Smooth muscle cell (in vitro differentiated cells): ENCODE results near the gene TBC1D4. TPM values are rescaled to one million over a fixed set of nuclear protein-coding genes. Genes with fewer than 3 reads are reported as not detected.

Experiments used
- DNase-seq: peaks from one replicate; lab custom pipeline; 2025; ENCODE audit not compliant: unreplicated experiment; lab: John Stamatoyannopoulos, UW
- H2AFZ ChIP-seq: fragments of 200-600 bp; sonication (generic); 2 replicates; pipeline ENCODE4 v1.6.0; 2016; ENCODE audit warnings: antibody characterized with exemption, low read depth, mild to moderate bottlenecking
- H3F3A ChIP-seq: fragments of 200-600 bp; sonication (generic); 2 replicates; pipeline ENCODE4 v1.6.0; 2017; ENCODE audit warnings: antibody characterized with exemption, low read depth
- H3K27ac ChIP-seq: fragments of 200-600 bp; sonication (generic); 2 replicates; pipeline ENCODE4 v1.5.1; 2016; ENCODE audit warnings: low read depth, mild to moderate bottlenecking
- H3K27me3 ChIP-seq: fragments of 200-600 bp; sonication (generic); 2 replicates; pipeline ENCODE4 v1.6.1; 2016; ENCODE audit warnings: low read depth, mild to moderate bottlenecking
- H3K36me3 ChIP-seq: fragments of 200-600 bp; sonication (generic); 2 replicates; pipeline ENCODE4 v1.5.1; 2016; ENCODE audit warnings: low read depth
- H3K4me1 ChIP-seq: fragments of 200-600 bp; sonication (generic); 2 replicates; pipeline ENCODE4 v1.5.1; 2016; ENCODE audit warnings: low read depth
- H3K4me2 ChIP-seq: fragments of 200-600 bp; sonication (generic); 2 replicates; pipeline ENCODE4 v1.6.0; 2016; ENCODE audit warnings: mild to moderate bottlenecking
- H3K4me3 ChIP-seq: fragments of 200-600 bp; sonication (generic); 2 replicates; pipeline ENCODE4 v1.5.1; 2016; ENCODE audit warnings: mild to moderate bottlenecking
- H3K79me2 ChIP-seq: fragments of 200-600 bp; sonication (generic); 2 replicates; pipeline ENCODE4 v1.6.0; 2016; ENCODE audit warnings: low read depth, mild to moderate bottlenecking
- H3K9ac ChIP-seq: fragments of 200-600 bp; sonication (generic); 2 replicates; pipeline ENCODE4 v1.6.0; 2016; ENCODE audit warnings: low read depth
- H3K9me3 ChIP-seq: fragments of 200-600 bp; sonication (generic); replicated peaks from 2 replicates; pipeline ENCODE4 v1.5.1; 2016; ENCODE audit warnings: low read depth
- H4K20me1 ChIP-seq: fragments of 200-600 bp; sonication (generic); 2 replicates; pipeline ENCODE4 v1.6.0; 2016; ENCODE audit warnings: low read depth
- CTCF ChIP-seq: fragments of 200-600 bp; sonication (generic); IDR thresholded peaks from 2 replicates; pipeline ENCODE4 v1.5.1; 2017; ENCODE audit warnings: borderline replicate concordance, mild to moderate bottlenecking, antibody characterized with exemption; ENCODE audit not compliant: insufficient read depth, poor library complexity, severe bottlenecking
- WGBS: methylation state at CpG from one replicate; pipeline ENCODE4 v1.1.7; 2016; ENCODE audit warnings: low lambda C conversion rate; 5-methylcytosine and 5-hydroxymethylcytosine counted together
- polyA plus RNA-seq: library from polyadenylated mRNA; unstranded; fragments of >200 nt; fragmentation: Nextera tagmentation; extraction: Ambion mirVana; gene quantifications from 2 replicates; pipeline ENCODE4 v1.2.1, GENCODE V29; 2016
- total RNA-seq: library from RNA; depleted of rRNA; stranded (reverse); fragments of >200 nt; gene quantifications from 2 replicates; pipeline ENCODE4 v1.2.3, GENCODE V29; 2014

The TBC1D4 gene
- total and polyA plus RNA-seq, 2 experiments from 2014 or later, result 7.7 to 21.9 TPM

GRCh38 chr13:75507027-75508001 lies 25.3 kb upstream of the TBC1D4 start:
- Histone ChIP-seq H3K4me3 (no peak overlapping the region), H2AFZ (no peak overlapping the region), H4K20me1 (no peaks in the 10 kb centered on the region), H3K4me1 (no peaks in the 10 kb centered on the region), H3F3A (no peaks in the 10 kb centered on the region), H3K79me2 (no peaks in the 10 kb centered on the region), H3K4me2 (no peak overlapping the region), H3K36me3 (no peaks in the 10 kb centered on the region), H3K27me3 (no peaks in the 10 kb centered on the region), H3K9ac (no peak overlapping the region), H3K27ac (no peak overlapping the region), H3K9me3 (no peaks in the 10 kb centered on the region)
- TF ChIP-seq CTCF, result no peak
- DNase-seq, result no peak
- WGBS, result 93% methylated on average over 10 of the region's 10 CpGs

- Histone ChIP-seq H3K79me2 (no peaks in the 10 kb centered on the region), H4K20me1 (no peaks in the 10 kb centered on the region), H3K36me3 (no peaks in the 10 kb centered on the region)
Observed at GRCh38 chr13:75506018-75506417, 24.0 kb upstream of the TBC1D4 start.

GRCh38 chr13:75505327-75505726 lies 23.4 kb upstream of the TBC1D4 start:
- Histone ChIP-seq H2AFZ (no peak overlapping the region), H3K36me3 (no peaks in the 10 kb centered on the region), H3K9me3 (no peaks in the 10 kb centered on the region), H3K4me3 (no peak overlapping the region), H3K79me2 (no peaks in the 10 kb centered on the region), H4K20me1 (no peaks in the 10 kb centered on the region), H3K9ac (no peak overlapping the region), H3K27me3 (no peaks in the 10 kb centered on the region), H3K27ac (no peak overlapping the region), H3K4me1 (no peaks in the 10 kb centered on the region), H3K4me2 (no peak overlapping the region), H3F3A (no peaks in the 10 kb centered on the region)
- no peak for DNase-seq
- 88% methylated on average over 3 of the region's 3 CpGs for WGBS
- no peak for TF ChIP-seq CTCF

More at GRCh38 chr13:75506018-75506417, 24.0 kb upstream of the TBC1D4 start:
- no peaks in the 10 kb centered on the region for H3F3A ChIP-seq
- no peaks in the 10 kb centered on the region for H3K27me3 ChIP-seq
- no peak overlapping the region for H3K4me3 ChIP-seq
- 94% methylated on average over 1 of the region's 1 CpG for WGBS
- no peak for TF ChIP-seq CTCF
- DNase-seq, result no peak
- H3K9me3 ChIP-seq, result no peaks in the 10 kb centered on the region
- H3K4me2 ChIP-seq, result no peak overlapping the region
- no peaks in the 10 kb centered on the region for H3K4me1 ChIP-seq
- no peak overlapping the region for H3K9ac ChIP-seq
- H2AFZ ChIP-seq, result no peak overlapping the region
- no peak overlapping the region for H3K27ac ChIP-seq
